ENCODE measurements around the gene ZNF609. TPM values are rescaled to one million over a fixed set of nuclear protein-coding genes. Genes with fewer than 3 reads are reported as not detected.
"Not testable (repeated sequence)": the region's sequence is repeated elsewhere in the genome, so short reads cannot be mapped to it uniquely, and the experiment has no call there.

ZNF609 gene
- total RNA-seq, 4 donors from 2014 or later, result 10.3 to 16.5 (median 12.4) TPM

- intact Hi-C loops (cut with DNase I; ENCODE audit: low total_unique reads), result no loop called here
- DNase-seq (no peak), ATAC-seq (no peak)
- H3K4me3 ChIP-seq, result no peak overlapping the region
- no peaks in the 10 kb centered on the region for H3K9me3 ChIP-seq
- H3K27ac ChIP-seq, result no peak overlapping the region
- TF ChIP-seq CTCF (IDR thresholded peaks at IDR 0.05 in 4 of 5, conservative IDR thresholded peaks at IDR 0.05 in 1 of 5) (no peak), POLR2A (IDR thresholded peaks at IDR 0.05) (no peak)
- H3K27me3 ChIP-seq, result no peaks in the 10 kb centered on the region
- H3K36me3 ChIP-seq, result no peaks in the 10 kb centered on the region
- in situ Hi-C loops (cut with MboI; ENCODE audit: low sequenced_read_pairs in 4 of 4), result no loop called here
- peaks cover 33 to 39% of the 10 kb centered on the region in 2 donors for H3K4me1 ChIP-seq
Measured at GRCh38 chr15:64637412-64637811, 177.0 kb downstream of the ZNF609 start.

- H3K27me3 ChIP-seq; H3K36me3 ChIP-seq; ATAC-seq; intact Hi-C loops (cut with DNase I; ENCODE audit: low total_unique reads); in situ Hi-C loops (cut with MboI; ENCODE audit: low sequenced_read_pairs in 4 of 4); H3K9me3 ChIP-seq; H3K27ac ChIP-seq; DNase-seq; H3K4me3 ChIP-seq: not testable (repeated sequence)
- peaks cover 25 to 30% of the 10 kb centered on the region in 2 donors for H3K4me1 ChIP-seq
Measured at GRCh38 chr15:64639744-64640143, 179.4 kb downstream of the ZNF609 start.

- DNase-seq, result no peak
- H3K4me1 ChIP-seq, result peaks cover 19 to 25% of the 10 kb centered on the region in 2 donors
- in situ Hi-C loops (cut with MboI; ENCODE audit: low sequenced_read_pairs in 4 of 4) (no loop called here), intact Hi-C loops (cut with DNase I; ENCODE audit: low total_unique reads) (no loop called here)
- H3K36me3 ChIP-seq, result no peaks in the 10 kb centered on the region
- no peak for TF ChIP-seq POLR2A (IDR thresholded peaks at IDR 0.05)
- no peak for TF ChIP-seq CTCF (IDR thresholded peaks at IDR 0.05 in 4 of 5, conservative IDR thresholded peaks at IDR 0.05 in 1 of 5)
- H3K27me3 ChIP-seq, result no peaks in the 10 kb centered on the region
- H3K27ac ChIP-seq, result no peak overlapping the region
- H3K9me3 ChIP-seq, result no peaks in the 10 kb centered on the region
- no peak overlapping the region for H3K4me3 ChIP-seq
- no peak for ATAC-seq
Measured at GRCh38 chr15:64640146-64640871, 179.9 kb downstream of the ZNF609 start.

GRCh38 chr15:64642875-64643274 lies 182.5 kb downstream of the ZNF609 start:
- no peak for DNase-seq
- in situ Hi-C loops (cut with MboI; ENCODE audit: low sequenced_read_pairs in 4 of 4), result no loop called here
- peaks cover 12 to 16% of the 10 kb centered on the region in 2 donors for H3K4me1 ChIP-seq
- intact Hi-C loops (cut with DNase I; ENCODE audit: low total_unique reads), result no loop called here
- H3K36me3 ChIP-seq, result no peaks in the 10 kb centered on the region
- no peak overlapping the region for H3K27ac ChIP-seq
- ATAC-seq, result no peak
- TF ChIP-seq CTCF (IDR thresholded peaks at IDR 0.05 in 4 of 5, conservative IDR thresholded peaks at IDR 0.05 in 1 of 5) (no peak), POLR2A (IDR thresholded peaks at IDR 0.05) (no peak)
- no peaks in the 10 kb centered on the region for H3K9me3 ChIP-seq
- no peak overlapping the region for H3K4me3 ChIP-seq
- no peaks in the 10 kb centered on the region for H3K27me3 ChIP-seq

GRCh38 chr15:64643685-64644084 lies 183.3 kb downstream of the ZNF609 start:
- peaks cover 12 to 16% of the 10 kb centered on the region in 2 donors for H3K4me1 ChIP-seq
- H3K9me3 ChIP-seq, result no peaks in the 10 kb centered on the region
- no peaks in the 10 kb centered on the region for H3K36me3 ChIP-seq
- in situ Hi-C loops (cut with MboI; ENCODE audit: low sequenced_read_pairs in 4 of 4), result no loop called here
- intact Hi-C loops (cut with DNase I; ENCODE audit: low total_unique reads), result no loop called here
- H3K27me3 ChIP-seq, result no peaks in the 10 kb centered on the region
- ATAC-seq (no peak), DNase-seq (no peak)
- no peak for TF ChIP-seq POLR2A (IDR thresholded peaks at IDR 0.05)
- no peak for TF ChIP-seq CTCF (IDR thresholded peaks at IDR 0.05 in 4 of 5, conservative IDR thresholded peaks at IDR 0.05 in 1 of 5)
- no peak overlapping the region for H3K27ac ChIP-seq
- H3K4me3 ChIP-seq, result no peak overlapping the region

GRCh38 chr15:64644811-64645210 lies 184.4 kb downstream of the ZNF609 start:
- DNase-seq; H3K36me3 ChIP-seq; H3K27me3 ChIP-seq; in situ Hi-C loops (cut with MboI; ENCODE audit: low sequenced_read_pairs in 4 of 4); ATAC-seq; H3K4me3 ChIP-seq; H3K27ac ChIP-seq; intact Hi-C loops (cut with DNase I; ENCODE audit: low total_unique reads); H3K9me3 ChIP-seq: not testable (repeated sequence)
- peaks cover 9 to 12% of the 10 kb centered on the region in 2 donors for H3K4me1 ChIP-seq

Data from gastrocnemius medialis (tissue), 4 donors.